Measurements from ENCODE around the gene C19orf38.

- TF ChIP-seq GABPA (IDR thresholded peaks at IDR 0.05; ENCODE audit: low read depth) = no peak
- no peak for TF ChIP-seq CTCF (IDR thresholded peaks at IDR 0.05; ENCODE audit: insufficient read depth, low read length)
- TF ChIP-seq POLR2AphosphoS5 (IDR thresholded peaks at IDR 0.05; ENCODE audit: low read depth) = no peak
- no peak for TF ChIP-seq REST (IDR thresholded peaks at IDR 0.05; ENCODE audit: insufficient replicate concordance, low read depth)
Measured at GRCh38 chr19:10868872-10869547, 20.8 kb downstream of the C19orf38 start.

Data from HL-60 (cell line).